Measurements from ENCODE around the gene TRAPPC1. TPM values are rescaled to one million over a fixed set of nuclear protein-coding genes. Genes with fewer than 3 reads are reported as not detected.

TRAPPC1 gene, protein sequence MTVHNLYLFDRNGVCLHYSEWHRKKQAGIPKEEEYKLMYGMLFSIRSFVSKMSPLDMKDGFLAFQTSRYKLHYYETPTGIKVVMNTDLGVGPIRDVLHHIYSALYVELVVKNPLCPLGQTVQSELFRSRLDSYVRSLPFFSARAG
- total RNA-seq: 10 to 100 TPM; 20.2 to 90.7 (median 43.2) TPM
- 100 to 1,000 TPM; 111 to 148 (median 116) TPM for polyA plus RNA-seq
- long read RNA-seq, donor 1, transcript TRAPPC1-201 (4 exons, 811 nt): major isoform, 20 of 20 reads
- long read RNA-seq, donor 1, partial matches to known transcripts: 0 of 20 reads
- long read RNA-seq, donor 1, other reads (novel, unspliced or antisense): 0 of 20 reads
- long read RNA-seq, donor 2, transcript TRAPPC1-202 (5 exons, 759 nt): minor isoform, 5 of 29 reads
- long read RNA-seq, donor 2, transcript TRAPPC1-201 (4 exons, 811 nt): major isoform, 24 of 29 reads
- long read RNA-seq, donor 2, partial matches to known transcripts: 0 of 29 reads
- long read RNA-seq, donor 2, other reads (novel, unspliced or antisense): 0 of 29 reads
- long read RNA-seq, donor 3, transcript TRAPPC1-202 (5 exons, 759 nt): minor isoform, 5 of 20 reads
- long read RNA-seq, donor 3, transcript TRAPPC1-201 (4 exons, 811 nt): major isoform, 14 of 20 reads
- long read RNA-seq, donor 3, partial matches to known transcripts: 0 of 20 reads
- long read RNA-seq, donor 3, other reads (novel, unspliced or antisense): 0 of 20 reads
- long read RNA-seq, donor 4, transcript TRAPPC1-201 (4 exons, 811 nt): major isoform, 6 of 6 reads
- long read RNA-seq, donor 4, partial matches to known transcripts: 0 of 6 reads
- long read RNA-seq, donor 4, other reads (novel, unspliced or antisense): 0 of 6 reads
- long read RNA-seq, donor 5, transcript TRAPPC1-202 (5 exons, 759 nt): minor isoform, 7 of 43 reads
- long read RNA-seq, donor 5, transcript TRAPPC1-201 (4 exons, 811 nt): major isoform, 30 of 43 reads
- long read RNA-seq, donor 5, partial matches to known transcripts: 5 of 43 reads
- long read RNA-seq, donor 5, other reads (novel, unspliced or antisense): 0 of 43 reads
- long read RNA-seq, donor 6, transcript TRAPPC1-201 (4 exons, 811 nt): major isoform, 49 of 76 reads
- long read RNA-seq, donor 6, transcript TRAPPC1-202 (5 exons, 759 nt): minor isoform, 13 of 76 reads
- long read RNA-seq, donor 6, partial matches to known transcripts: 5 of 76 reads
- long read RNA-seq, donor 6, other reads (novel, unspliced or antisense): 6 of 76 reads
- long read RNA-seq, donor 7, transcript TRAPPC1-201 (4 exons, 811 nt): major isoform, 58 of 72 reads
- long read RNA-seq, donor 7, transcript TRAPPC1-202 (5 exons, 759 nt): minor isoform, 8 of 72 reads
- long read RNA-seq, donor 7, partial matches to known transcripts: 5 of 72 reads
- long read RNA-seq, donor 7, other reads (novel, unspliced or antisense): 0 of 72 reads
- long read RNA-seq, donor 8, transcript TRAPPC1-201 (4 exons, 811 nt): major isoform, 16 of 29 reads
- long read RNA-seq, donor 8, transcript TRAPPC1-202 (5 exons, 759 nt): minor isoform, 13 of 29 reads
- long read RNA-seq, donor 8, partial matches to known transcripts: 0 of 29 reads
- long read RNA-seq, donor 8, other reads (novel, unspliced or antisense): 0 of 29 reads
- long read RNA-seq, donor 9, transcript TRAPPC1-202 (5 exons, 759 nt): minor isoform, 5 of 37 reads
- long read RNA-seq, donor 9, transcript TRAPPC1-201 (4 exons, 811 nt): major isoform, 30 of 37 reads
- long read RNA-seq, donor 9, partial matches to known transcripts: 0 of 37 reads
- long read RNA-seq, donor 9, other reads (novel, unspliced or antisense): 0 of 37 reads
- long read RNA-seq, donor 10, transcript TRAPPC1-201 (4 exons, 811 nt): major isoform, 13 of 16 reads
- long read RNA-seq, donor 10, partial matches to known transcripts: 0 of 16 reads
- long read RNA-seq, donor 10, other reads (novel, unspliced or antisense): 0 of 16 reads

DNA sequence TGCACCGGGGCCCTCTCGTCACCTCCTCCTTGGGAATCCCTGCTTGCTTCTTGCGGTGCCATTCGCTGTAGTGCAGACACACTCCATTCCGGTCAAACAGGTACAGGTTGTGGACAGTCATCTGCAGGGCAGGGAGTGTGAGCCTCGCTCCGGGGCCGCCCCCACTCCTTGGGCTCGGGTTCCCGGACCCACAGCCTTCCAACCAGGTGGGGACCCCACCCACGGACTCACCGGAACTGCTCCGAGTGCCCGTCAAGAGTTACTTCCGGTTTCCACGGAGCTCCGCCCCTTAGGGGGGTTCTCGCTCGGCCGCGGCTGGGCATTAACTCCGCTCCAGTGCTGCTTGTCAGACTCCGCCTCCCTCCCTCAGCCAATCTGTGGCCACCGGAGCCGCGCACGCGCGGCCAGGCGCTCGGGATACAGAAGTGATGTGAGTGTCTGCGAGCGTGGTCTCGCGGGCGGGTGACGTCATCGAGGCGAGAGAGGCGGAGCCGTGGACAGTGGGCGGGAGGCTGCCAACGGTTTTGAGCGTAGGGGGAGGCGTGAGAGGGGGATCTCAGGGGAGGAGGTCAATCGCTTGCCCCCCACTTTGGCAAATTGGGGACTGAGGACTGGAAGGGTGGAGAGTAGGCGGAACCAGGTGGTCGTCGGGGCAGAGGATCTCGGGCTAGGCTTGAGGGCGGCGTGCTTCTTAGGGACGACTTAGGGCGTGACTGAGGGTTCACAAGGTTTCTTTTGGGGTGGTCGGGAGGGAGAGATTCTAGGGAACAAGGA lies at the start of gene TRAPPC1, which contains the start of gene CNTROB:
TSS of gene TRAPPC1 (minus strand) at position 238 of the 774 bp plus-strand sequence. CDS start at position 121, 117 bp downstream.
TSS of gene CNTROB (plus strand) at position 498 of the 774 bp plus-strand sequence. CDS start 874 bp downstream, outside the sequence.
- intact Hi-C loops (cut with DNase I; ENCODE audit: low total_unique reads): no loop called here
- TF ChIP-seq, protein P1, sequence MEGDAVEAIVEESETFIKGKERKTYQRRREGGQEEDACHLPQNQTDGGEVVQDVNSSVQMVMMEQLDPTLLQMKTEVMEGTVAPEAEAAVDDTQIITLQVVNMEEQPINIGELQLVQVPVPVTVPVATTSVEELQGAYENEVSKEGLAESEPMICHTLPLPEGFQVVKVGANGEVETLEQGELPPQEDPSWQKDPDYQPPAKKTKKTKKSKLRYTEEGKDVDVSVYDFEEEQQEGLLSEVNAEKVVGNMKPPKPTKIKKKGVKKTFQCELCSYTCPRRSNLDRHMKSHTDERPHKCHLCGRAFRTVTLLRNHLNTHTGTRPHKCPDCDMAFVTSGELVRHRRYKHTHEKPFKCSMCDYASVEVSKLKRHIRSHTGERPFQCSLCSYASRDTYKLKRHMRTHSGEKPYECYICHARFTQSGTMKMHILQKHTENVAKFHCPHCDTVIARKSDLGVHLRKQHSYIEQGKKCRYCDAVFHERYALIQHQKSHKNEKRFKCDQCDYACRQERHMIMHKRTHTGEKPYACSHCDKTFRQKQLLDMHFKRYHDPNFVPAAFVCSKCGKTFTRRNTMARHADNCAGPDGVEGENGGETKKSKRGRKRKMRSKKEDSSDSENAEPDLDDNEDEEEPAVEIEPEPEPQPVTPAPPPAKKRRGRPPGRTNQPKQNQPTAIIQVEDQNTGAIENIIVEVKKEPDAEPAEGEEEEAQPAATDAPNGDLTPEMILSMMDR (IDR thresholded peaks at IDR 0.05): peak in 1 of 7 experiments; percentile 16
- TF ChIP-seq POLR2A (IDR thresholded peaks at IDR 0.05) (peak in 1 of 4 donors; percentile 25), EP300 (IDR thresholded peaks at IDR 0.05) (no peak), POLR2AphosphoS5 (IDR thresholded peaks at IDR 0.05) (peak; percentile 61 to 83 (median 73))
- Histone ChIP-seq H3K27ac (peak within 1 kb of the TSS; percentile 80 to 88 (median 86)), H3K4me3 (peak within 1 kb of the TSS; percentile 62 to 84 (median 72)), H3K9me3 (no peaks in the 10 kb centered on the region), H3K4me1 (peaks cover 11 to 50% (median 42%) of the 10 kb centered on the region in 4 donors), H3K36me3 (peaks cover 7 to 52% (median 25%) of the 10 kb centered on the region in 4 donors), H3K27me3 (peaks cover 0 to 5% (median 0%) of the 10 kb centered on the region in 3 donors)
- peak; percentile 100 for DNase-seq
- 0 to 1% (median 0%) methylated on average over 46 to 55 of the region's 55 CpGs for WGBS, 5 donors

DNA sequence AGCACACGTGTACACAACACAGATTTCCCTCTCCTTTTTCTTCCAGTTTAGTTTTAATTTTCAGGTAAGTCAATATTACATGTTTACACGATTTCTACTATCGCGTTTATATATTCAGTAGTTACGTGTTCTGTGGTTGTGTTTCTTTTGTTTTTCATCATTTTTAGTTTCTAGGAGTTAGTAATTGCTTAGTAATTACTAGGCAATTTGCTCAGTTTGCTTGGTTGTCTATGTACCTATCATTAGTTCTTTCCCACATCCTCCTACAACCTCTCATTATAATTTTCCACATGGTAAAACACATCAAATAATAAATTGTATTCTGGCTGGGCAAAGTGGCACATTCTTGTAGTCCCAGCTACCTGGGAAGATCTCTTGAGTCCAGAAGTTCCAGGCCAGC lies 46.1 kb upstream of the TRAPPC1 start:
- H3K27ac ChIP-seq: no peak overlapping the region
- peaks cover 0 to 7% (median 0%) of the 10 kb centered on the region in 3 donors for H3K27me3 ChIP-seq
- no peak for DNase-seq
- H3K36me3 ChIP-seq: no peaks in the 10 kb centered on the region
- peaks cover 9 to 28% (median 17%) of the 10 kb centered on the region in 4 donors for H3K9me3 ChIP-seq
- intact Hi-C loops (cut with DNase I; ENCODE audit: low total_unique reads): no loop called here
- 68 to 83% (median 74%) methylated on average over 5 of the region's 5 CpGs for WGBS, 5 donors
- H3K4me1 ChIP-seq: no peaks in the 10 kb centered on the region
- TF ChIP-seq EP300 (IDR thresholded peaks at IDR 0.05): no peak
- no peak for TF ChIP-seq POLR2A (IDR thresholded peaks at IDR 0.05)
- TF ChIP-seq, protein P1 (IDR thresholded peaks at IDR 0.05): no peak
- TF ChIP-seq POLR2AphosphoS5 (IDR thresholded peaks at IDR 0.05): no peak
- no peak overlapping the region for H3K4me3 ChIP-seq

DNA sequence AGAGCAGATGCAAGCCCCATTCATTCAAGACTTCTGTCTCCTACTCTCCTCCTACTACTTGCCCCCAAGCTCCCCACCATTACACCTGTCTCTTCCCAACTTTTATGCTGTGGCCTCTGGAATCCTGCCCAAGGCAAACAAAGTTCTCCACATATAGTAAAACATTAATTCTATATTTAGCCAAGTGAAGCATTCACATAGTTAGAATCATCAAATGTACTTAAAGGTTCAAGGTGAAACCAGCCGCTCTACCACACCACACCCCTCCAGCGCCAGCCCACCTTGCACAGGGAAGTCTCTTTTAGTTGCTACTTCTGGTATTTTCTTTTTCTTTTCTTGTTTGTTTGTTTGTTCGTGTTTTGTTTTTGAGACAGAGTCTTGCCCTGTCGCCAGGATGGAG lies 45.3 kb upstream of the TRAPPC1 start:
- H3K27ac ChIP-seq: no peak overlapping the region
- no peak for TF ChIP-seq POLR2AphosphoS5 (IDR thresholded peaks at IDR 0.05)
- TF ChIP-seq POLR2A (IDR thresholded peaks at IDR 0.05): no peak
- TF ChIP-seq, protein P1 (IDR thresholded peaks at IDR 0.05): no peak
- no peak for TF ChIP-seq EP300 (IDR thresholded peaks at IDR 0.05)
- 53 to 66% (median 62%) methylated on average over 4 of the region's 4 CpGs for WGBS, 5 donors
- DNase-seq: peak in 1 of 2 donors; percentile 34
- H3K9me3 ChIP-seq: peaks cover 9 to 28% (median 17%) of the 10 kb centered on the region in 4 donors
- H3K27me3 ChIP-seq: peaks cover 0 to 8% (median 0%) of the 10 kb centered on the region in 3 donors
- H3K36me3 ChIP-seq: no peaks in the 10 kb centered on the region
- no peaks in the 10 kb centered on the region for H3K4me1 ChIP-seq
- H3K4me3 ChIP-seq: no peak overlapping the region
- intact Hi-C loops (cut with DNase I; ENCODE audit: low total_unique reads): no loop called here

Measured in stomach (tissue), 19 donors.